Measurements from ENCODE around the gene TMEM129. TPM values are rescaled to one million over a fixed set of nuclear protein-coding genes. Genes with fewer than 3 reads are reported as not detected.
"Not testable (repeated sequence)": the region's sequence is repeated elsewhere in the genome, so short reads cannot be mapped to it uniquely, and the experiment has no call there.

The TMEM129 gene
- total RNA-seq, 4 donors from 2014 or later = 50.4 to 77.2 (median 57.6) TPM

GRCh38 chr4:1676605-1677525 is 44.3 kb downstream of the TMEM129 start:
- no peaks in the 10 kb centered on the region for H3K36me3 ChIP-seq
- H3K9me3 ChIP-seq = no peaks in the 10 kb centered on the region
- no peak for TF ChIP-seq CTCF (IDR thresholded peaks at IDR 0.05)
- TF ChIP-seq EP300 (IDR thresholded peaks at IDR 0.05) = no peak
- TF ChIP-seq POLR2A (IDR thresholded peaks at IDR 0.05) = no peak
- TF ChIP-seq POLR2AphosphoS5 (IDR thresholded peaks at IDR 0.05) = no peak
- H3K4me3 ChIP-seq = no peak overlapping the region
- no peaks in the 10 kb centered on the region for H3K27me3 ChIP-seq
- no peak overlapping the region for H3K27ac ChIP-seq
- no peak for DNase-seq (ENCODE audit: low spot score in 2 of 2)
- WGBS = 79% methylated on average over 24 of the region's 25 CpGs
- no peaks in the 10 kb centered on the region for H3K4me1 ChIP-seq

GRCh38 chr4:1675802-1676137 is 45.4 kb downstream of the TMEM129 start:
- H3K4me3 ChIP-seq = no peak overlapping the region
- no peaks in the 10 kb centered on the region for H3K27me3 ChIP-seq
- no peaks in the 10 kb centered on the region for H3K9me3 ChIP-seq
- WGBS = 79% methylated on average over 9 of the region's 10 CpGs
- H3K4me1 ChIP-seq = no peaks in the 10 kb centered on the region
- no peaks in the 10 kb centered on the region for H3K36me3 ChIP-seq
- H3K27ac ChIP-seq = no peak overlapping the region
- DNase-seq (ENCODE audit: low spot score in 2 of 2) = no peak
- no peak for TF ChIP-seq POLR2AphosphoS5 (IDR thresholded peaks at IDR 0.05)
- TF ChIP-seq POLR2A (IDR thresholded peaks at IDR 0.05) = no peak
- TF ChIP-seq CTCF (IDR thresholded peaks at IDR 0.05) = no peak
- TF ChIP-seq EP300 (IDR thresholded peaks at IDR 0.05) = no peak

GRCh38 chr4:1675136-1675801 is 45.9 kb downstream of the TMEM129 start:
- no peak for DNase-seq (ENCODE audit: low spot score in 2 of 2)
- H3K4me1 ChIP-seq = no peaks in the 10 kb centered on the region
- TF ChIP-seq CTCF (IDR thresholded peaks at IDR 0.05) (no peak), POLR2A (IDR thresholded peaks at IDR 0.05) (no peak), EP300 (IDR thresholded peaks at IDR 0.05) (no peak), POLR2AphosphoS5 (IDR thresholded peaks at IDR 0.05) (no peak)
- no peak overlapping the region for H3K4me3 ChIP-seq
- WGBS = 86% methylated on average over 18 of the region's 19 CpGs
- H3K9me3 ChIP-seq = no peaks in the 10 kb centered on the region
- H3K36me3 ChIP-seq = no peaks in the 10 kb centered on the region
- H3K27me3 ChIP-seq = no peaks in the 10 kb centered on the region
- no peak overlapping the region for H3K27ac ChIP-seq

- no peaks in the 10 kb centered on the region for H3K4me1 ChIP-seq
- DNase-seq (ENCODE audit: low spot score in 2 of 2) = no peak
- H3K9me3 ChIP-seq = no peaks in the 10 kb centered on the region
- H3K27me3 ChIP-seq = no peaks in the 10 kb centered on the region
- TF ChIP-seq CTCF (IDR thresholded peaks at IDR 0.05) = no peak
- no peak for TF ChIP-seq POLR2A (IDR thresholded peaks at IDR 0.05)
- no peak for TF ChIP-seq EP300 (IDR thresholded peaks at IDR 0.05)
- no peak for TF ChIP-seq POLR2AphosphoS5 (IDR thresholded peaks at IDR 0.05)
- H3K4me3 ChIP-seq = no peak overlapping the region
- no peak overlapping the region for H3K27ac ChIP-seq
- H3K36me3 ChIP-seq = no peaks in the 10 kb centered on the region
- WGBS = 66% methylated on average over 9 of the region's 9 CpGs
These were observed 46.4 kb downstream of the TMEM129 start for GRCh38 chr4:1674682-1675081.

GRCh38 chr4:1673671-1674070 is 47.5 kb downstream of the TMEM129 start:
- H3K9me3 ChIP-seq = no peaks in the 10 kb centered on the region
- TF ChIP-seq EP300 (IDR thresholded peaks at IDR 0.05) (no peak), POLR2AphosphoS5 (IDR thresholded peaks at IDR 0.05) (no peak), CTCF (IDR thresholded peaks at IDR 0.05) (no peak), POLR2A (IDR thresholded peaks at IDR 0.05) (no peak)
- H3K27ac ChIP-seq = no peak overlapping the region
- H3K4me1 ChIP-seq = no peaks in the 10 kb centered on the region
- H3K4me3 ChIP-seq = no peak overlapping the region
- 89% methylated on average over 20 of the region's 20 CpGs for WGBS
- H3K27me3 ChIP-seq = no peaks in the 10 kb centered on the region
- H3K36me3 ChIP-seq = no peaks in the 10 kb centered on the region
- no peak for DNase-seq (ENCODE audit: low spot score in 2 of 2)

GRCh38 chr4:1671011-1671410 is 50.1 kb downstream of the TMEM129 start:
- H3K27ac ChIP-seq; H3K27me3 ChIP-seq; H3K9me3 ChIP-seq; H3K4me1 ChIP-seq; H3K36me3 ChIP-seq; H3K4me3 ChIP-seq; DNase-seq (ENCODE audit: low spot score in 2 of 2): not testable (repeated sequence)
- WGBS = 93% methylated on average over 13 of the region's 20 CpGs
